K562 (cell line): ENCODE data around the gene SMYD2. TPM values are rescaled to one million over a fixed set of nuclear protein-coding genes. Genes with fewer than 3 reads are reported as not detected.
A peak's percentile ranks its signal among the peaks of the same experiment; 100 is the strongest.

Experiments
- ATF7 ChIP-seq: fragments of 450-650 bp; IDR thresholded peaks from 2 replicates; pipeline ENCODE4 v1.7.1; 2014; ENCODE audit warnings: mild to moderate bottlenecking, moderate library complexity
- BRCA1 ChIP-seq, 2 experiments: fragments of 450-650 bp in 1 of 2; sonication (generic) in 1 of 2; formaldehyde crosslinking in 1 of 2; IDR thresholded peaks; 2 replicates each; pipeline versions ENCODE4 v1.5.0 to v1.6.1; 2017 to 2020; ENCODE audit warnings: mild to moderate bottlenecking in 1 of 2, missing genetic modification reagents in 1 of 2
- BRD4 ChIP-seq: fragments of 200-600 bp; sonication (generic); IDR thresholded peaks from 2 replicates; pipeline ENCODE4 v1.6.1; 2017; ENCODE audit warnings: inconsistent platforms
- CAMTA2 ChIP-seq: fragments of 250-450 bp; sonication (Bioruptor Pico); conservative IDR thresholded peaks from 2 replicates; pipeline ENCODE4 v1.5.1; 2022
- CEBPG ChIP-seq, 3 experiments: fragments of 200-800 bp in 1 of 3; sonication (Bioruptor generic) in 1 of 3; sonication (generic) in 1 of 3; formaldehyde crosslinking in 1 of 3; IDR thresholded peaks in 2 of 3; conservative IDR thresholded peaks in 1 of 3; 2 replicates each; pipeline versions ENCODE4 v1.6.1 to v1.8.0; 2016 to 2022; ENCODE audit warnings: missing compliant biosample characterization in 2 of 3, missing genetic modification characterization in 2 of 3, mild to moderate bottlenecking in 1 of 3, missing genetic modification reagents in 1 of 3
- FIP1L1 ChIP-seq: fragments of 200-400 bp; formaldehyde crosslinking; IDR thresholded peaks from 2 replicates; pipeline ENCODE4 v1.6.1; 2018; ENCODE audit warnings: mild to moderate bottlenecking, low read depth, low read length; ENCODE audit not compliant: poor library complexity, severe bottlenecking
- GATAD2B ChIP-seq: fragments of 450-650 bp; IDR thresholded peaks from 2 replicates; pipeline ENCODE4 v1.6.1; 2017; ENCODE audit warnings: mild to moderate bottlenecking, borderline replicate concordance
- MEIS2 ChIP-seq: fragments of 450-650 bp; IDR thresholded peaks from 2 replicates; pipeline ENCODE4 v1.6.1; 2014; ENCODE audit warnings: mild to moderate bottlenecking; ENCODE audit not compliant: partially characterized antibody
- NR1H2 ChIP-seq: sonication (generic); formaldehyde crosslinking; IDR thresholded peaks from 2 replicates; pipeline ENCODE4 v1.4.0; 2020; ENCODE audit warnings: mild to moderate bottlenecking, missing genetic modification reagents
- RBM15 ChIP-seq: fragments of 200-400 bp; formaldehyde crosslinking; IDR thresholded peaks from 2 replicates; pipeline ENCODE4 v1.6.1; 2018; ENCODE audit warnings: mild to moderate bottlenecking, low read length, moderate library complexity; ENCODE audit not compliant: insufficient read depth
- RCOR1 ChIP-seq, 2 experiments: IDR thresholded peaks; 2 replicates each; pipeline ENCODE4 v1.6.1; 2012; ENCODE audit warnings: low read depth in 2 of 2, low read length in 2 of 2, borderline replicate concordance in 1 of 2, improper control_type of control experiment in 1 of 2
- SIN3A ChIP-seq, 2 experiments: fragments of 150-350 bp in 1 of 2; IDR thresholded peaks; 2 replicates each; pipeline ENCODE4 v1.6.1; 2011 to 2016; ENCODE audit warnings: borderline replicate concordance in 2 of 2, low read depth in 2 of 2, low read length in 2 of 2, mild to moderate bottlenecking in 2 of 2, moderate library complexity in 2 of 2; ENCODE audit not compliant: control insufficient read depth in 1 of 2
- SNIP1 ChIP-seq: fragments of 450-650 bp; IDR thresholded peaks from 2 replicates; pipeline ENCODE4 v1.7.1; 2017; ENCODE audit warnings: low read depth, mild to moderate bottlenecking
- TARDBP ChIP-seq: fragments of 450-650 bp; IDR thresholded peaks from 2 replicates; pipeline ENCODE4 v1.6.1; 2016
- TRIM28 ChIP-seq: fragments of 450-650 bp; IDR thresholded peaks from 2 replicates; pipeline ENCODE4 v1.6.1; 2017
- ZNF197 ChIP-seq: fragments of 200-800 bp; sonication (Bioruptor generic); IDR thresholded peaks from 2 replicates; pipeline ENCODE4 v1.6.1; 2016; ENCODE audit warnings: low read depth, missing genetic modification characterization, missing compliant biosample characterization
- ZNF239 ChIP-seq: fragments of 250-450 bp; sonication (Bioruptor Pico); IDR thresholded peaks from 2 replicates; pipeline ENCODE4 v1.4.0; 2020; ENCODE audit warnings: mild to moderate bottlenecking
- ZNF282 ChIP-seq: sonication (generic); formaldehyde crosslinking; IDR thresholded peaks from 2 replicates; pipeline ENCODE4 v1.8.1; 2023; ENCODE audit warnings: missing genetic modification reagents
- ZNF444 ChIP-seq: fragments of 250-450 bp; sonication (Bioruptor Pico); IDR thresholded peaks from 2 replicates; pipeline ENCODE4 v1.4.0; 2020; ENCODE audit warnings: mild to moderate bottlenecking, moderate library complexity
- ZNF780A ChIP-seq: fragments of 250-450 bp; sonication (Bioruptor Pico); IDR thresholded peaks from 2 replicates; pipeline ENCODE4 v1.5.0; 2021; ENCODE audit warnings: mild to moderate bottlenecking
- polyA plus RNA-seq, 8 experiments: library from polyadenylated mRNA; depleted of rRNA in 4 of 8; stranded (reverse) in 5 of 8; unstranded in 3 of 8; fragments of >200 nt; fragmentation: Nextera tagmentation in 2 of 8; fragmentation: Illumina TruSeq in 1 of 8; extraction: Ambion mirVana in 2 of 8; extraction: Trizol in 1 of 8; gene quantifications; 2 replicates each; pipeline versions ENCODE4 v1.2.1 to v1.2.3, GENCODE V29; 2011 to 2014; ENCODE audit warnings: inconsistent platforms in 1 of 8, missing spikeins in 1 of 8
- total RNA-seq, 7 experiments: library from RNA; depleted of rRNA in 6 of 7; stranded (reverse); fragments of >200 nt in 6 of 7; fragmentation: Illumina TruSeq in 2 of 7; extraction: Trizol in 2 of 7; gene quantifications; 2 replicates each; pipeline versions ENCODE4 v1.2.1 to v1.2.3, GENCODE V29; 2011 to 2021; ENCODE audit warnings: low replicate concordance in 1 of 7
- TF ChIP-seq, protein P1 (sequence below): fragments of 450-650 bp; IDR thresholded peaks from 2 replicates; pipeline ENCODE4 v1.6.1; 2014; ENCODE audit warnings: low read depth, mild to moderate bottlenecking, moderate library complexity, borderline replicate concordance
- TF ChIP-seq, protein P2 (sequence below): fragments of 450-650 bp; IDR thresholded peaks from 2 replicates; pipeline ENCODE4 v1.6.1; 2016; ENCODE audit warnings: low read depth, mild to moderate bottlenecking, moderate library complexity

The SMYD2 gene
- total and polyA plus RNA-seq, 9 of the 15 experiments (the other 6 are each of a cell fraction or from before 2014, with no cell fraction given) = 13.8 to 81.3 (median 39.9) TPM

DNA sequence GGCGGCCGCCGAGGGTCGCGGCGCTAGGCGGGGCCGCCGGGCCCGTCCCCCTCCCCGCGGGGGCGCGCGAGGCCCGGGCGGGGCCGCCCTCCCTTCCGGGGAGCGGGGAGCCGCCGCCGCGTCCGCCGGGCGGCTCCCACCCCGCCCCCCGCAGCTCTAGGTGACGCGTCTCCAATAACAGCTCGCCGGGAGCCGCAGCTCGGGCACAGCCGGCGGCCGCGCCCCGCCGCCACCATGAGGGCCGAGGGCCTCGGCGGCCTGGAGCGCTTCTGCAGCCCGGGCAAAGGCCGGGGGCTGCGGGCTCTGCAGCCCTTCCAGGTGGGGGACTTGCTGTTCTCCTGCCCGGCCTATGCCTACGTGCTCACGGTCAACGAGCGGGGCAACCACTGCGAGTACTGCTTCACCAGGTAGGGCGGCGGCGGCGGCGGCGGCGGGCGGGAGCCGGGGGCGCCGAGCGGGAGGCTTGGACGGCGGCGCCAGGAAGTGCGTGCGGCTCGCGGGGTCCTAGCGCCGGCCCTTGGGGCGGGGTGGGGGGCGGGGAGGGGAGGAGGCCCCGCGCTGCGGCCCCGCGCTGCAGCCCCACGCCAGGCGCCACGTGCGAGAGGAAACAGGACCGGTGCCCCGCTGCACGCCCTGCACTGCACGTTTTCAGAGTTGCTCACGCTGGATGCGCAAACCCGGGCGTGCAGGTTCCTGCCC lies at the start of gene SMYD2 (continued):
- TF ChIP-seq GATAD2B = peak; percentile 66; the same call in 1 of the 2 replicates
- TF ChIP-seq TARDBP = no peak
- TF ChIP-seq RBM15 = no peak
- TF ChIP-seq, protein P1, sequence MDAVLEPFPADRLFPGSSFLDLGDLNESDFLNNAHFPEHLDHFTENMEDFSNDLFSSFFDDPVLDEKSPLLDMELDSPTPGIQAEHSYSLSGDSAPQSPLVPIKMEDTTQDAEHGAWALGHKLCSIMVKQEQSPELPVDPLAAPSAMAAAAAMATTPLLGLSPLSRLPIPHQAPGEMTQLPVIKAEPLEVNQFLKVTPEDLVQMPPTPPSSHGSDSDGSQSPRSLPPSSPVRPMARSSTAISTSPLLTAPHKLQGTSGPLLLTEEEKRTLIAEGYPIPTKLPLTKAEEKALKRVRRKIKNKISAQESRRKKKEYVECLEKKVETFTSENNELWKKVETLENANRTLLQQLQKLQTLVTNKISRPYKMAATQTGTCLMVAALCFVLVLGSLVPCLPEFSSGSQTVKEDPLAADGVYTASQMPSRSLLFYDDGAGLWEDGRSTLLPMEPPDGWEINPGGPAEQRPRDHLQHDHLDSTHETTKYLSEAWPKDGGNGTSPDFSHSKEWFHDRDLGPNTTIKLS = no peak
- TF ChIP-seq MEIS2 = no peak
- TF ChIP-seq CEBPG (CRISPR knock-in tag; IDR thresholded peaks at IDR 0.05) = no peak
- TF ChIP-seq CEBPG (tag; conservative IDR thresholded peaks at IDR 0.05 in 1 of 2, IDR thresholded peaks at IDR 0.05 in 1 of 2) = no peak
- no peak for TF ChIP-seq ZNF239
- no peak for TF ChIP-seq BRCA1 (IDR thresholded peaks at IDR 0.05)
- no peak for TF ChIP-seq BRCA1 (CRISPR knock-in tag; IDR thresholded peaks at IDR 0.05)
- TF ChIP-seq ZNF444 (CRISPR knock-in tag) = no peak
- no peak for TF ChIP-seq NR1H2 (CRISPR knock-in tag)
- TF ChIP-seq SNIP1 = no peak
- no peak for TF ChIP-seq ZNF780A (CRISPR knock-in tag)
- peak; percentile 40; the same call in 1 of the 2 replicates for TF ChIP-seq ZNF197 (CRISPR knock-in tag)
- TF ChIP-seq FIP1L1 = no peak
- TF ChIP-seq ATF7 = no peak; the same call in 1 of the 2 replicates
- TF ChIP-seq ZNF282 (CRISPR knock-in tag) = no peak
- no peak; the same call in 1 of the 2 replicates for TF ChIP-seq TRIM28
- TF ChIP-seq, protein P2, sequence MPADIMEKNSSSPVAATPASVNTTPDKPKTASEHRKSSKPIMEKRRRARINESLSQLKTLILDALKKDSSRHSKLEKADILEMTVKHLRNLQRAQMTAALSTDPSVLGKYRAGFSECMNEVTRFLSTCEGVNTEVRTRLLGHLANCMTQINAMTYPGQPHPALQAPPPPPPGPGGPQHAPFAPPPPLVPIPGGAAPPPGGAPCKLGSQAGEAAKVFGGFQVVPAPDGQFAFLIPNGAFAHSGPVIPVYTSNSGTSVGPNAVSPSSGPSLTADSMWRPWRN = no peak
- TF ChIP-seq RCOR1 (IDR thresholded peaks at IDR 0.05; ENCODE audit: borderline replicate concordance in 1 of 2, low read depth in 2 of 2, low read length in 2 of 2) = no peak; a peak in 2 of 4 replicates
- TF ChIP-seq CAMTA2 (CRISPR knock-in tag) = no peak
- no peak for TF ChIP-seq BRD4
- TF ChIP-seq SIN3A (IDR thresholded peaks at IDR 0.05; ENCODE audit: borderline replicate concordance in 2 of 2, control insufficient read depth in 1 of 2, low read depth in 2 of 2, low read length in 2 of 2) = peak; percentile 79 to 91; a peak in 3 of 4 replicates
